Stimulated activated CD4-positive, alpha-beta T cell treated with anti-CD3 and anti-CD28 coated beads, Interleukin-12 subunit alpha, Interleukin-12 subunit beta, amount 100 ng/mL, for 4 hours (primary cell): ENCODE measurements around the gene SCIN.
"Not testable (repeated sequence)": the region's sequence is repeated elsewhere in the genome, so short reads cannot be mapped to it uniquely, and the experiment has no call there.

ENCODE experiments used
- DNase-seq: peaks from one replicate; pipeline ENCODE4 v3.0.0-alpha.2; 2020

SCIN gene

DNA sequence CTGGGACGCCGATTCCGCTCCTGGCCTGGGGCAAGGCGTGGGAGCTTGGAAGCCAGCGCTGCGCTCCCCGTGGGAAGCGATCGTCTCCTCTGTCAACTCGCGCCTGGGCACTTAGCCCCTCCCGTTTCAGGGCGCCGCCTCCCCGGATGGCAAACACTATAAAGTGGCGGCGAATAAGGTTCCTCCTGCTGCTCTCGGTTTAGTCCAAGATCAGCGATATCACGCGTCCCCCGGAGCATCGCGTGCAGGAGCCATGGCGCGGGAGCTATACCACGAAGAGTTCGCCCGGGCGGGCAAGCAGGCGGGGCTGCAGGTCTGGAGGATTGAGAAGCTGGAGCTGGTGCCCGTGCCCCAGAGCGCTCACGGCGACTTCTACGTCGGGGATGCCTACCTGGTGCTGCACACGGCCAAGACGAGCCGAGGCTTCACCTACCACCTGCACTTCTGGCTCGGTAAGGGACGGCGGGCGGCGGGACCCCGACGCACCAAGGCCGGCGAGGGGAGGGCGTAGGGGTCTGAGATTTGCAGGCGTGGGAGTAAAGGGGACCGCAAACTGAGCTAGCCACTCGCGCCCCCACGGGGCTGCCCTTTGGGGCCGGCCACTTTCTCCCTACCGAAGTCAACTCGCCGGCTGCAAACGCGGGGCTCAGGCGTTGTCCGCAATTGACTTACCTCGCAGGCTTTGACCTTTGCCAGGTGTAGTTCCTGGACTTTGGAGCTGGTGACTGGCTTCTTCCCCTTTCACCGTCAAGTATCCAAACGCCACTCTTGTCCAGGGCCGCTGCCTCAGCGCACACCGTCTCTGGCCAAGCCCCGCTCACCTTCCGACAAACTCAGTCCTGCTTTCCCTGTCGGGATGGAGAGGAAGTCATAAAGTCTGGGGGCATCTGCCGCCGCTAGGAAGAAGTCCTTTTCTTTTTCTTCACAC, at the start of gene SCIN:
TSS of gene SCIN (plus strand) at position 187 of the 928 bp plus-strand sequence. CDS start at position 254, 67 bp downstream.
- DNase-seq, result peak; percentile 11

GRCh38 chr7:12524794-12525386, 45.6 kb upstream of the SCIN start:
- DNase-seq, result no peak

DNA sequence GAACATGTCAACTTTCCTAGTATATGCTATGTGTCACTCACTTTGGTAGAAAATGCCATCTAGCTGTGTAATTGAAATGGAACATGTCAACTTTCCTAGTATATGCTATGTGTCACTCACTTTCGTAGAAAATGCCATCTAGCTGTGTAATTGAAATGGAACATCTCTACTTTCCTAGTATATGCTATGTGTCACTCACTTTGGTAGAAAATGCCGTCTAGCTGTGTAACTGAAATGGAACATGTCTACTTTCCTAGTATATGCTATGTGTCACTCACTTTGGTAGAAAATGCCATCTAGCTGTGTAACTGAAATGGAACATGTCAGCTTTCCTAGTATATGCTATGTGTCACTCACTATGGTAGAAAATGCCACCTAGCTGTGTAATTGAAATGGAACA, 43.8 kb upstream of the SCIN start:
- DNase-seq, result not testable (repeated sequence)

DNA sequence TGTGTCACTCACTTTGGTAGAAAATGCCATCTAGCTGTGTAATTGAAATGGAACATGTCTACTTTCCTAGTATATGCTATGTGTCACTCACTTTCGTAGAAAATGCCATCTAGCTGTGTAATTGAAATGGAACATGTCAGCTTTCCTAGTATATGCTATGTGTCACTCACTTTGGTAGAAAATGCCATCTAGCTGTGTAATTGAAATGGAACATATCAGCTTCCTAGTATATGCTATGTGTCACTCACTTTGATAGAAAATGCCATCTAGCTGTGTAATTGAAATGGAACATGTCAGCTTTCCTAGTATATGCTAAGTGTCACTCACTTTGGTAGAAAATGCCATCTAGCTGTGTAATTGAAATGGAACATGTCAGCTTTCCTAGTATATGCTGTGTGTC, 42.9 kb upstream of the SCIN start:
- not testable (repeated sequence) for DNase-seq

DNA sequence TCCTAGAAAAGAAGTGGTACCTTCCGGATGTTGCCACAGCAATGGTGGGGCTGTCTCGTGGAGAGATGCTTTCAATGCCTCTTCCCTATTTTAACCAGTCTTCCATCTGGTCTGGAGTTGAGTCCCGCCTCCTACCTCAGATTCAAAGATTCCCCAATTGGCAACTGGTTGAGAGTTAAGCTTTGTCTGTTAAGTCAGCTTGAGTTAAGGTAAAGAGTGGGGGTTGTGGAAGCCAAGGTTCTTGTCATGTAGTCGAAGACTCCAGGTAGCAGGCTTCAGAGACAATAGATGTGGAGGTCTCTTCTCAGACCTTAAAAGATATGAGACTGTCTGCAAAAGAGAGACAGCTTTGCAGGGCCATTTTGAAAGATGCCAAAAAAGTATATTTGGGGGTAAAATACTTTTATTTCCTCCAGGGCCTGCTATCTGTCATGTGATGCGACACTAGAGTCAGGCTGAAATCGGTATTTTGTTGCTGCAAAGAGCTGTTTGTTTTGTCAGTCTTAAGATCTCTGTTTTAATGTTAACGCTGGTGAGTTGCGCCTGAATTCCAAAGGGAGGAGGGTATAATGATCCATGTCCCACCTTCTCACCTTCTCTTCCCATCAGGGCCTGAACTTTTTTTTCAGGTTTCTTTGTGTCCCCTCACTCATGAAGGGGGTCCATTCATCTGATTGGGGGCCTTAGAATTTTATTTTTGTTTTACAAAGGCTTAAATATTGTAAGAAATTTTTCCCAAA, 40.4 kb upstream of the SCIN start:
- DNase-seq, result no peak

- DNase-seq, result no peak
These were observed 38.7 kb upstream of the SCIN start for GRCh38 chr7:12531784-12532183.

GRCh38 chr7:12534046-12534445, 36.5 kb upstream of the SCIN start:
- no peak for DNase-seq

DNA sequence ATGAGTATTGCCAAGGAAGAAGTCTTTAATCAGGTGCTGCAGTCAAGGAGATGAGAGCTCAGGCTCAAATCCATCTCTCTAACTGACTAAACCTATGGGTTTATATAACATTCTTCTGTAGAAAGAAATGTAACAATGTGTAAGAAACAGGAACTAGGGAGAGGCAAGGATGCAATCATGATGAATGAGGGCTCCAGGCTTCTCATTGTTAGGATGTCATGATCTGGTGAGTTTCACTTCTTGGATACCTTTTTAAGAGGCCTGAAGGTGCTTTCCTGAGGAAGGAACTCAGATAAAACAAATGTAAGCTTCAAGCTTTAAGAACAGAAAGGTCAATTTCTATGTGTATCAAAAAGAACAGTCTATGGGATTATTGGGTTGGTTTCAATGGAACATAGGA, 30.8 kb upstream of the SCIN start:
- no peak for DNase-seq

- no peak for DNase-seq
These were observed 29.7 kb upstream of the SCIN start for GRCh38 chr7:12540850-12541249.

GRCh38 chr7:12543586-12543985, 26.9 kb upstream of the SCIN start:
- no peak for DNase-seq

DNA sequence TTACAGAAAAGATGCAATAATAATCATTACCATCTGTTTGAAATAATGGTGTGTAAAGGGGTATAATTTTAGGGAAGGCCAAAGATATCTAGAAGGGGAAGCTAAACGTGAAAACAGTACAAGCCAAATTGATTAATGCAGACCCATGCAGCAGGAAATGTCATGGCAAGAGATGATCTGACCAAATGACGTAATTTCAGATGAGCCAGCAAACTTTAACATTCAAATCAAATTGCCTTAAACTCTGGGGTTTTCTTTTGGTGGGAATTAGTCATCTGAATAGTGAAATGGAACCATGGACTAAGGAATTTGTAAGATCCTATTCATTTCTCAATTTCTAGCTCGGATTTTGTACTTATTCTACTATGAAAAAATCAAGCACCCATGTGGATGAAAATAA, 21.4 kb upstream of the SCIN start:
- no peak for DNase-seq

GRCh38 chr7:12550956-12551355, 19.6 kb upstream of the SCIN start:
- no peak for DNase-seq

GRCh38 chr7:12552876-12553275, 17.6 kb upstream of the SCIN start:
- no peak for DNase-seq

DNA sequence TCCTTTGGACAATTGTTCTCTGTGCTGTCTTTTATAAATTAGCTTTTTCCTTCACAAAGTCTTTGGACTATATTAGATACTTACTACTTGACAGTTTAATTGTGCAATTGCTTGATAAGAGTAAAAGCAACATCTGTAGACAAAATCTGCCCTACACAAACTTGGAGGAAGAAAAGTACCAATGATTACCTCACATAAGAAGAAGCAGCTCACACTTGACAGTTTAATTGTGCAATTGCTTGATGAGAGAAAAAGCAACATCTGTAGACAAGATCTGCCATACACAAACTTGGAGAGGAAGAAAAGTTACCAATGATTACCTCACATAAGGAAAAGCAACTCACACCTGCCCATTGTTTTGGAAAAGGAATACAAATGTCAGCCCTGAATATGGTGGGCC, 17.1 kb upstream of the SCIN start:
- no peak for DNase-seq

DNA sequence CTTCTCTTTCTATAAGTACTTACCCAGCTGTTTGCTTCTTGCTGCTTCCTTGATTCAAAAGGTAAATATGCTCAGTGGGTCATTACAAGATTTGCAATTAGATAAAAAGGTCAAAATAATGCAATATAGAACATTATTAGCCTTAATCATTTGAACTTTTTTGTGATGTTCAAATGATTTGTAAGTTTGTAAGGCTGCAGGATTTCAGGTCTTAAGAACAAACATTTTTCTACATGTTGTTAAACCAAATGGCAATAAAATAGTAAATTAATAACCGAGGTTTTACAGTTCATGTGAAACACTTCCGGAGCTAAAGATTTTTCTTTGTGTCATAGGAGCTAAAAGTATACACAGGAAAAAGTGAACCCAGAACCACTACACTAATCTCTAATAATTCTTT, 16.2 kb upstream of the SCIN start:
- no peak for DNase-seq

GRCh38 chr7:12554872-12555271, 15.6 kb upstream of the SCIN start:
- DNase-seq, result no peak

DNA sequence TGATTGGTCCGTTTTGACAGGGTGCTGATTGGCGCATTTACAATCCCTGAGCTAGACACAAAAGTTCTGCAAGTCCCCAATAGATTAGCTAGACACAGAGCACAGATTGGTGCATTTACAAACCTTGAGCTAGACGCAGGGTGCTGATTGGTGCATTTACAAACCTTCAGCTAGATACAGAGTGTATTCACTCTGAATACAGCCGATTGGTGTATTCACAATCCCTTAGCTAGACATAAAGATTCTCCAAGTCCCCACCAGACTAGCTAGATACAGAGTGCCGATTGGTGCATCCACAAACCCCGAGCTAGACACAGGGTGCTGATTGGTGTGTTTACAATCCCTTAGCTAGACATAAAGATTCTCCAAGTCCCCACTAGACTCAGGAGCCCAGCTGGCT, 14.8 kb upstream of the SCIN start:
- DNase-seq, result not testable (repeated sequence)

- not testable (repeated sequence) for DNase-seq
These were observed 14.3 kb upstream of the SCIN start for GRCh38 chr7:12556139-12556792.

DNA sequence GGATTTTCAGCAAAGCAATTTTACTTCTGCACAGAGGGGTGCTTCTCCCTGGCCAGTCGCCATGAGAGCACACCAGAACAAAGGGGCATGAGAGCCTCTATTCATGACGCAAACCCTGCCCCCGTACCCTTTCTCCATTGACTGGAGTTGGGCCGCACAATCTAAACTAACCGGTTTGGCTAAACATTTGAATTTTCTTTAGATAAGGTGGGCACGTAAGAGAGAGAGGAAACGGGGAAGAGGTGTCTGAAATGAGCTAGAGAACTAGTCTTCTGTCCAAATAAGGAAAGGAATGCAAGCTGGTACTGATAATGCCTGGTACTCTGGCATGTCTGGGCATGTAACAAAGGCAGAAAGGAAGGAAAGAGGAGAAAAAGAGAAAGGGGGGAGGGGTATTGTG, 13.2 kb upstream of the SCIN start:
- DNase-seq, result no peak

GRCh38 chr7:12564996-12565764, 5.3 kb upstream of the SCIN start:
- DNase-seq, result no peak

- DNase-seq, result no peak
These were observed 4.6 kb upstream of the SCIN start for GRCh38 chr7:12565873-12566272.

- no peak for DNase-seq
These were observed 3.5 kb upstream of the SCIN start for GRCh38 chr7:12567015-12567414.
